ENCODE results near the gene APOM.

APOM gene

DNA sequence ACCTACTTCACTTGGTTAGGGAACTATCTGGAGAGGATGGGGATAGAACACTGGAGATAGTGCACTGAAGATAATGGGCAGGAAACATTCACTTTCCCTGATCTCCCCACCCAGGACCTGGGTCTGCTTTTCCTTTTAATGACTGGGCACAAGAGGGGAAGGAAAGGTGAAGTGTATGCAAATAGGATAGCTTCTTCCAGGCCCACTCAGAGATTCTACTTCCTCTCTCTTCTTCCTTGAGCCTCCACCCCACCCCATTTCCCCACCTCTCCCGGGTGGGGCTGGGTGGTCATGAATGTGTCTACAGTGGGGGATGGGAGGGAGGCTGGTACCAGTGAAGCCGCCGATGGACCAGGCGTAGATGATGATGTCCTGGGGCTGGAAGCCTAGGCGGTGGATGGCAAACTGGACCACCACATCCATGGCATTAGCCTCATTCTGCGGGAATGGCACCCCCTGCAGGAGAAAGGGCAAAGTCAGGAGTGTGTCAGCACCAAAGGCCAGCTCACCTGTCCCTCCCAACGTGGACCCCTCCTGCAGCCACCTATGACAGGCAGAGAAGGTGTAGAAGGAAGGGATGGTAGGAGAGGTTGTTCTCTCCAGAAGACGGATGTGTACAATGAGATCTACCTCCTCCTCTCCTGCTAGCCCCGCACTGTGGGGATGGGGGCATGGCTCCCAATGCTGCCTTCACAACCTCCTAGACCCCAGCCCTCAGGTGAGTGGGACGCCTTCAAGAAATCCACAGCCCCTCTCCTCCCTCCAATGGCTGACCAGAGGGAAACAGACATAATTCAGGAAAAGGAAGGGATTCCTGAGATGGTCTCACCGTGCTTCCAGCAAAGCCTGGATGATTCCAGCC lies 33.8 kb downstream of the APOM start:
- H3K27ac ChIP-seq, result no peak overlapping the region
- TF ChIP-seq ZFX (IDR thresholded peaks at IDR 0.05), result no peak

GRCh38 chr6:31690231-31691077 lies 34.8 kb downstream of the APOM start:
- no peak for TF ChIP-seq ZFX (IDR thresholded peaks at IDR 0.05)
- TF ChIP-seq, protein P1, sequence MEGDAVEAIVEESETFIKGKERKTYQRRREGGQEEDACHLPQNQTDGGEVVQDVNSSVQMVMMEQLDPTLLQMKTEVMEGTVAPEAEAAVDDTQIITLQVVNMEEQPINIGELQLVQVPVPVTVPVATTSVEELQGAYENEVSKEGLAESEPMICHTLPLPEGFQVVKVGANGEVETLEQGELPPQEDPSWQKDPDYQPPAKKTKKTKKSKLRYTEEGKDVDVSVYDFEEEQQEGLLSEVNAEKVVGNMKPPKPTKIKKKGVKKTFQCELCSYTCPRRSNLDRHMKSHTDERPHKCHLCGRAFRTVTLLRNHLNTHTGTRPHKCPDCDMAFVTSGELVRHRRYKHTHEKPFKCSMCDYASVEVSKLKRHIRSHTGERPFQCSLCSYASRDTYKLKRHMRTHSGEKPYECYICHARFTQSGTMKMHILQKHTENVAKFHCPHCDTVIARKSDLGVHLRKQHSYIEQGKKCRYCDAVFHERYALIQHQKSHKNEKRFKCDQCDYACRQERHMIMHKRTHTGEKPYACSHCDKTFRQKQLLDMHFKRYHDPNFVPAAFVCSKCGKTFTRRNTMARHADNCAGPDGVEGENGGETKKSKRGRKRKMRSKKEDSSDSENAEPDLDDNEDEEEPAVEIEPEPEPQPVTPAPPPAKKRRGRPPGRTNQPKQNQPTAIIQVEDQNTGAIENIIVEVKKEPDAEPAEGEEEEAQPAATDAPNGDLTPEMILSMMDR (conservative IDR thresholded peaks at IDR 0.05), result no peak
- no peak overlapping the region for H3K27ac ChIP-seq

- no peak overlapping the region for H3K27ac ChIP-seq
- TF ChIP-seq, protein P1 (conservative IDR thresholded peaks at IDR 0.05), result no peak
- no peak for TF ChIP-seq ZFX (IDR thresholded peaks at IDR 0.05)
Observed at GRCh38 chr6:31691078-31691463, 35.4 kb downstream of the APOM start.

DNA sequence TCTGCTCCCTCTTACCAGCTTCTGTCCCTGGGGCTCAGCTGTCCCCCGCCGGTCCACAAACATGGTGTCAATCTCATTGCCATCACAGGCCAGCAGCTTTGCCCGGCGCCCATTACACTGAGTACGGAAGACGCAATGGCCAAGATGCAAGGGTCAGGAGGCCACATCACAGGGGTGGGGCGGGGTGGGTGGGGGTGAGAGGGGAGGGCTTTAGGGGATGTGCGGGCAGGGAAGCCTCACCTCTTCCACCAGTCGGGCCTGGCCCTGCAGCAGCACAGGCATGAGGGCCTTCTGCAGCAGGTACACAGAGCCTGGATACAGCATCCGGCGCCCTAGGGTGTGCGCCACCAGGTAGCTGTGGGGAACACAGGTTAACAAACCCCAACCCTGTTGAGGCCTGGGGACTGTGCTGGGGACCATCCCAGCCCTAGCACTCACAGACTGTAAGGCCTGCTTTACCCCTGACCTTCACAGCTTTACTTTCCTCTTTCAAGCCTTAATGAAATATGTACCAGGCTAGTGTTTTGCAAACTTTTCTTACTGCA lies 35.9 kb downstream of the APOM start:
- TF ChIP-seq, protein P1 (conservative IDR thresholded peaks at IDR 0.05), result no peak
- TF ChIP-seq ZFX (IDR thresholded peaks at IDR 0.05), result no peak
- no peak overlapping the region for H3K27ac ChIP-seq

DNA sequence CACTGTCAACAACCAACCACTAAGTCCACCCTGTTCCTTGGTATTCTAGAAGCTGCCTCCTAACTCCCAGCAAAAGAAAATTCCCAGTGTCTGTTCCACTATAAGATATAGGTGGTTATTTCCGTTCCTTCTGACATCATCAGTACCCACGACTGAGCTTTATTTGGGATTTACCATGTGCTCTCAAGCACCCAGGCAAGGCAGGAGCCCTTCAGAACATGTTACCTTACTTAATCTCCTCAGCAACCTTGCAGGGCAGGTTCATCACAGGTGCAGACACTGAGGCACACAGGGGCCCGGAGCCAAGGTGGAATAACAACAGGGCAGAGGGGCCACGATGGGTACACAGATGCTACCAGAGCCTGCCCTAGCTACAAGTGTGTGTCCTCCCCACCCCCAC lies 36.7 kb downstream of the APOM start:
- no peak overlapping the region for H3K27ac ChIP-seq
- TF ChIP-seq, protein P1 (conservative IDR thresholded peaks at IDR 0.05), result no peak
- TF ChIP-seq ZFX (IDR thresholded peaks at IDR 0.05), result no peak

DNA sequence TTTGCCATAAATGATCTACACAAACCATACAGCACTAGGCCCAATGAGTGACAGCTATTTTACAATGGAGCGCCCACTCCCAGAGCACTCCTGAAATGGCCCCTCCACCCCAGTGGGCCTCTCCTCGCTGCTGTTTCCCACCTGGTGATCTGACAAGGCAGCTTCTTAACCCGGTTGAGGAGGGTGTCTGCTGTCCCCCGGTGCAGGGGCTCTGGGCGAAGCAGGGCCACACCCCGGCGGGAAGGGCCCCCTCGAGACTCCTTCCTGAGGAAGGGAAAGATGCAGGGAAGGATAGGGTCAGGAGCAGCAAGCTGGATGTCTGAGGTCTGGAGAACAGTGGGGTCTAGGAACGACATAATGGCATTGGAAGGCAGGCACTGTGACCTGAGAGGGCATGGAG lies 37.2 kb downstream of the APOM start:
- H3K27ac ChIP-seq, result no peak overlapping the region
- no peak for TF ChIP-seq ZFX (IDR thresholded peaks at IDR 0.05)
- TF ChIP-seq, protein P1 (conservative IDR thresholded peaks at IDR 0.05), result no peak

GRCh38 chr6:31693535-31693934 lies 37.8 kb downstream of the APOM start:
- no peak overlapping the region for H3K27ac ChIP-seq
- no peak for TF ChIP-seq ZFX (IDR thresholded peaks at IDR 0.05)
- TF ChIP-seq, protein P1 (conservative IDR thresholded peaks at IDR 0.05), result no peak

Measured in C4-2B (cell line).